Astrocyte (in vitro differentiated cells and primary cell): Measurements from ENCODE around the gene SLC47A2. TPM values are rescaled to one million over a fixed set of nuclear protein-coding genes. Genes with fewer than 3 reads are reported as not detected.

ENCODE experiments used
- DNase-seq: peaks from one replicate; pipeline ENCODE4 v3.0.0-alpha.2; 2010; ENCODE audit warnings: low read depth
- FAIRE-seq: peaks from 2 replicates; lab custom pipeline; 2011; peaks lifted over from hg19 to GRCh38; lab: Jason Lieb, UNC
- H2AFZ ChIP-seq: 2 replicates; pipeline ENCODE4 v1.6.0; 2012; ENCODE audit warnings: low read depth, low read length, inconsistent platforms
- H3K27ac ChIP-seq: 2 replicates; pipeline ENCODE4 v1.5.1; 2011; ENCODE audit warnings: low read depth, low read length, inconsistent platforms
- H3K27me3 ChIP-seq: 2 replicates; pipeline ENCODE4 v1.6.0; 2011; ENCODE audit warnings: low read length, inconsistent platforms; ENCODE audit not compliant: insufficient read depth
- H3K36me3 ChIP-seq: 2 replicates; pipeline ENCODE4 v1.5.1; 2011; ENCODE audit warnings: low read length, inconsistent platforms; ENCODE audit not compliant: insufficient read depth
- H3K4me1 ChIP-seq: 2 replicates; pipeline ENCODE4 v1.5.1; 2011; ENCODE audit warnings: low read length, inconsistent platforms; ENCODE audit not compliant: insufficient read depth
- H3K4me2 ChIP-seq: 2 replicates; pipeline ENCODE4 v1.6.0; 2012; ENCODE audit warnings: low read length, inconsistent platforms
- H3K4me3 ChIP-seq: 2 replicates; pipeline ENCODE4 v1.5.1; 2011; ENCODE audit warnings: low read depth, mild to moderate bottlenecking, low read length, inconsistent platforms; ENCODE audit not compliant: insufficient read depth
- H3K79me2 ChIP-seq: 2 replicates; pipeline ENCODE4 v1.6.0; 2012; ENCODE audit warnings: mild to moderate bottlenecking, low read length, inconsistent platforms; ENCODE audit not compliant: insufficient read depth
- H3K9ac ChIP-seq: 2 replicates; pipeline ENCODE4 v1.6.0; 2012; ENCODE audit warnings: mild to moderate bottlenecking, low read length, inconsistent platforms
- H3K9me3 ChIP-seq: 2 replicates; pipeline ENCODE4 v1.5.1; 2012; ENCODE audit warnings: low read depth, mild to moderate bottlenecking, low read length, inconsistent platforms; ENCODE audit not compliant: insufficient read depth
- H4K20me1 ChIP-seq: 2 replicates; pipeline ENCODE4 v1.6.0; 2012; ENCODE audit warnings: low read length, inconsistent platforms; ENCODE audit not compliant: insufficient read depth
- H3K27ac Mint-ChIP-seq: one replicate; pipeline ENCODE4 v1.8.0; 2021; ENCODE audit warnings: mild to moderate bottlenecking, mixed read lengths; ENCODE audit not compliant: unreplicated experiment
- H3K27me3 Mint-ChIP-seq: one replicate; pipeline ENCODE4 v1.8.0; 2021; ENCODE audit warnings: low read depth, mixed read lengths; ENCODE audit not compliant: unreplicated experiment
- H3K36me3 Mint-ChIP-seq: one replicate; pipeline ENCODE4 v1.8.0; 2021; ENCODE audit warnings: low read depth, mixed read lengths; ENCODE audit not compliant: unreplicated experiment
- H3K4me1 Mint-ChIP-seq: one replicate; pipeline ENCODE4 v1.8.0; 2021; ENCODE audit warnings: low read depth, mixed read lengths; ENCODE audit not compliant: unreplicated experiment
- H3K4me3 Mint-ChIP-seq: one replicate; pipeline ENCODE4 v1.8.0; 2021; ENCODE audit warnings: mild to moderate bottlenecking, moderate library complexity, mixed read lengths; ENCODE audit not compliant: unreplicated experiment
- H3K9me3 Mint-ChIP-seq: one replicate; pipeline ENCODE4 v1.8.0; 2021; ENCODE audit warnings: mild to moderate bottlenecking, mixed read lengths; ENCODE audit not compliant: unreplicated experiment
- CTCF ChIP-seq: IDR thresholded peaks from 2 replicates; pipeline ENCODE4 v1.5.1; 2011; ENCODE audit warnings: low read depth, mild to moderate bottlenecking, inconsistent platforms, low read length, moderate library complexity; ENCODE audit not compliant: insufficient read depth
- EZH2 ChIP-seq: IDR thresholded peaks from 2 replicates; pipeline ENCODE4 v1.6.1; 2012; ENCODE audit warnings: mild to moderate bottlenecking, low read length, inconsistent platforms; ENCODE audit not compliant: insufficient read depth
- total RNA-seq: library from RNA; stranded (reverse); gene quantifications from 2 replicates; pipeline ENCODE4 v1.2.1, GENCODE V29; 2021

SLC47A2 gene
- total RNA-seq, 1 donor from 2014 or later: not detected

GRCh38 chr17:19756546-19756945 is 40.2 kb upstream of the SLC47A2 start:
- FAIRE-seq (no peak), DNase-seq (no peak)
- Mint-ChIP-seq H3K27ac (no peak overlapping the region), H3K4me1 (peaks cover 7% of the 10 kb centered on the region), H3K27me3 (peaks cover 39% of the 10 kb centered on the region), H3K9me3 (peaks cover 2% of the 10 kb centered on the region), H3K4me3 (no peak overlapping the region), H3K36me3 (no peaks in the 10 kb centered on the region)
- no peak overlapping the region for H2AFZ ChIP-seq
- no peak overlapping the region for H3K4me3 ChIP-seq
- TF ChIP-seq CTCF (no peak), EZH2 (no peak)
- peaks cover 18% of the 10 kb centered on the region for H3K4me1 ChIP-seq
- no peak overlapping the region for H3K9ac ChIP-seq
- H3K27ac ChIP-seq: no peak overlapping the region
- no peaks in the 10 kb centered on the region for H3K9me3 ChIP-seq
- no peak overlapping the region for H3K4me2 ChIP-seq
- no peaks in the 10 kb centered on the region for H3K79me2 ChIP-seq
- no peaks in the 10 kb centered on the region for H3K36me3 ChIP-seq
- peaks cover 7% of the 10 kb centered on the region for H3K27me3 ChIP-seq
- H4K20me1 ChIP-seq: no peaks in the 10 kb centered on the region

- peaks cover 7% of the 10 kb centered on the region for H3K4me1 Mint-ChIP-seq
- H3K27ac ChIP-seq: no peak overlapping the region
- no peak for TF ChIP-seq EZH2
- no peak for TF ChIP-seq CTCF
- H4K20me1 ChIP-seq: no peaks in the 10 kb centered on the region
- no peaks in the 10 kb centered on the region for H3K79me2 ChIP-seq
- H2AFZ ChIP-seq: no peak overlapping the region
- DNase-seq (no peak), FAIRE-seq (no peak)
- H3K27me3 Mint-ChIP-seq: peaks cover 38% of the 10 kb centered on the region
- peaks cover 2% of the 10 kb centered on the region for H3K36me3 Mint-ChIP-seq
- H3K9me3 Mint-ChIP-seq: no peaks in the 10 kb centered on the region
- H3K4me3 Mint-ChIP-seq: no peak overlapping the region
- no peak overlapping the region for H3K27ac Mint-ChIP-seq
- H3K4me2 ChIP-seq: no peak overlapping the region
- H3K27me3 ChIP-seq: peaks cover 5% of the 10 kb centered on the region
- no peaks in the 10 kb centered on the region for H3K36me3 ChIP-seq
- no peaks in the 10 kb centered on the region for H3K9me3 ChIP-seq
- H3K4me3 ChIP-seq: no peak overlapping the region
- peaks cover 18% of the 10 kb centered on the region for H3K4me1 ChIP-seq
- no peak overlapping the region for H3K9ac ChIP-seq
These were observed 39.6 kb upstream of the SLC47A2 start for GRCh38 chr17:19755821-19756510.

- H3K9me3 Mint-ChIP-seq: no peaks in the 10 kb centered on the region
- TF ChIP-seq CTCF (no peak), EZH2 (no peak)
- H3K36me3 ChIP-seq: no peaks in the 10 kb centered on the region
- DNase-seq (no peak), FAIRE-seq (no peak)
- H3K4me1 Mint-ChIP-seq: peaks cover 7% of the 10 kb centered on the region
- no peak overlapping the region for H3K4me3 Mint-ChIP-seq
- H3K27ac Mint-ChIP-seq: no peak overlapping the region
- H3K9me3 ChIP-seq: no peaks in the 10 kb centered on the region
- peaks cover 2% of the 10 kb centered on the region for H3K36me3 Mint-ChIP-seq
- peaks cover 18% of the 10 kb centered on the region for H3K4me1 ChIP-seq
- H3K27ac ChIP-seq: no peak overlapping the region
- peaks cover 36% of the 10 kb centered on the region for H3K27me3 Mint-ChIP-seq
- H4K20me1 ChIP-seq: no peaks in the 10 kb centered on the region
- H3K9ac ChIP-seq: no peak overlapping the region
- peaks cover 5% of the 10 kb centered on the region for H3K27me3 ChIP-seq
- no peak overlapping the region for H2AFZ ChIP-seq
- no peak overlapping the region for H3K4me2 ChIP-seq
- H3K79me2 ChIP-seq: no peaks in the 10 kb centered on the region
- no peak overlapping the region for H3K4me3 ChIP-seq
These were observed 39.0 kb upstream of the SLC47A2 start for GRCh38 chr17:19755392-19755791.
